Endodermal cell (in vitro differentiated cells): ENCODE data around the gene ID2. TPM values are rescaled to one million over a fixed set of nuclear protein-coding genes. Genes with fewer than 3 reads are reported as not detected.

Experiments
- DNase-seq: peaks from one replicate; pipeline ENCODE4 v3.0.0-alpha.2; 2017
- H3K27ac ChIP-seq: 2 replicates; pipeline ENCODE4 v1.5.1; 2013; ENCODE audit warnings: mild to moderate bottlenecking, low read depth, low read length, moderate library complexity
- H3K27me3 ChIP-seq: 2 replicates; pipeline ENCODE4 v1.6.1; 2013; ENCODE audit warnings: mild to moderate bottlenecking, low read length, moderate library complexity; ENCODE audit not compliant: insufficient read depth, control insufficient read depth, poor library complexity, severe bottlenecking
- H3K36me3 ChIP-seq: 2 replicates; pipeline ENCODE4 v1.7.0; 2013; ENCODE audit warnings: mild to moderate bottlenecking, low read length, moderate library complexity; ENCODE audit not compliant: control insufficient read depth, insufficient read depth
- H3K4me1 ChIP-seq: one replicate; pipeline ENCODE4 v1.7.0; 2013; ENCODE audit warnings: low read length; ENCODE audit not compliant: control insufficient read depth, insufficient read depth
- H3K4me3 ChIP-seq: 2 replicates; pipeline ENCODE4 v1.5.1; 2013; ENCODE audit warnings: mild to moderate bottlenecking, low read length, moderate library complexity
- H3K9ac ChIP-seq: 2 replicates; pipeline ENCODE4 v1.6.1; 2013; ENCODE audit warnings: mild to moderate bottlenecking, low read length, moderate library complexity; ENCODE audit not compliant: poor library complexity, severe bottlenecking; ENCODE audit errors: extremely low read depth
- H3K9me3 ChIP-seq: 2 replicates; pipeline ENCODE4 v1.6.1; 2013; ENCODE audit warnings: mild to moderate bottlenecking, low read length, moderate library complexity; ENCODE audit not compliant: control insufficient read depth
- H3K27ac Mint-ChIP-seq: 2 replicates; pipeline ENCODE4 v1.8.0; 2020; ENCODE audit warnings: mixed read lengths
- H3K27me3 Mint-ChIP-seq: 2 replicates; pipeline ENCODE4 v1.8.0; 2021; ENCODE audit warnings: mild to moderate bottlenecking, mixed read lengths; ENCODE audit not compliant: insufficient read depth
- H3K36me3 Mint-ChIP-seq: 2 replicates; pipeline ENCODE4 v1.8.0; 2020; ENCODE audit warnings: low read depth, mixed read lengths
- H3K4me1 Mint-ChIP-seq: 2 replicates; pipeline ENCODE4 v1.8.0; 2020; ENCODE audit warnings: mixed read lengths
- H3K4me3 Mint-ChIP-seq: 2 replicates; pipeline ENCODE4 v1.8.0; 2020; ENCODE audit warnings: mild to moderate bottlenecking, moderate library complexity, mixed read lengths
- H3K9me3 Mint-ChIP-seq: 2 replicates; pipeline ENCODE4 v1.8.0; 2020; ENCODE audit warnings: mild to moderate bottlenecking, mixed read lengths
- CTCF ChIP-seq: fragments of 200-600 bp; sonication (generic); conservative IDR thresholded peaks from 2 replicates; pipeline ENCODE4 v1.5.0; 2021; ENCODE audit warnings: antibody characterized with exemption, mild to moderate bottlenecking
- WGBS, 2 experiments: methylation state at CpG; one replicate each; pipeline versions ENCODE4 v1.1.5 to v1.1.7; 2013; ENCODE audit warnings: missing lambda C conversion rate in 2 of 2, mixed read lengths in 1 of 2; ENCODE audit not compliant: insufficient coverage in 1 of 2, insufficient read length in 1 of 2; 5-methylcytosine and 5-hydroxymethylcytosine counted together
- total RNA-seq, 2 donors: library from RNA; stranded (reverse); fragmentation: NEBNext Ultra II Directional in 1 of 2; extraction: Animal tissue kit (Norgen Biotek cat#: 25700) in 1 of 2; gene quantifications; 2 replicates in 1 of 2; 3 replicates in 1 of 2; pipeline ENCODE4 v1.2.1, GENCODE V29; 2021

ID2 gene
- total RNA-seq, 2 donors from 2014 or later = 83.5 to 91.2 TPM

- H3K9me3 ChIP-seq = no peaks in the 10 kb centered on the region
- H3K9me3 Mint-ChIP-seq = no peaks in the 10 kb centered on the region
- no peak overlapping the region for H3K9ac ChIP-seq
- no peak overlapping the region for H3K4me3 Mint-ChIP-seq
- H3K27ac ChIP-seq = no peak overlapping the region
- no peaks in the 10 kb centered on the region for H3K4me1 ChIP-seq
- H3K4me3 ChIP-seq = no peak overlapping the region
- DNase-seq = no peak
- peaks cover 14% of the 10 kb centered on the region for H3K4me1 Mint-ChIP-seq
- H3K36me3 Mint-ChIP-seq = no peaks in the 10 kb centered on the region
- H3K27me3 ChIP-seq = no peaks in the 10 kb centered on the region
- WGBS, 2 experiments = 96 to 97% methylated on average over 4 to 5 of the region's 5 CpGs
- H3K27ac Mint-ChIP-seq = no peak overlapping the region
- H3K36me3 ChIP-seq = no peaks in the 10 kb centered on the region
- no peak for TF ChIP-seq CTCF
- H3K27me3 Mint-ChIP-seq = no peaks in the 10 kb centered on the region
Observed at GRCh38 chr2:8714971-8715370, 33.1 kb downstream of the ID2 start.

- Mint-ChIP-seq H3K4me1 (peaks cover 3% of the 10 kb centered on the region), H3K4me3 (no peak overlapping the region), H3K9me3 (no peaks in the 10 kb centered on the region), H3K27ac (no peak overlapping the region), H3K27me3 (no peaks in the 10 kb centered on the region), H3K36me3 (no peaks in the 10 kb centered on the region)
- no peak overlapping the region for H3K9ac ChIP-seq
- no peak for TF ChIP-seq CTCF
- H3K27me3 ChIP-seq = no peaks in the 10 kb centered on the region
- H3K27ac ChIP-seq = no peak overlapping the region
- no peaks in the 10 kb centered on the region for H3K36me3 ChIP-seq
- DNase-seq = no peak
- no peaks in the 10 kb centered on the region for H3K4me1 ChIP-seq
- 78 to 94% methylated on average over 3 of the region's 3 CpGs for WGBS, 2 experiments
- H3K9me3 ChIP-seq = no peaks in the 10 kb centered on the region
- H3K4me3 ChIP-seq = no peak overlapping the region
Observed at GRCh38 chr2:8719528-8719927, 37.7 kb downstream of the ID2 start.

GRCh38 chr2:8720741-8721140, 38.9 kb downstream of the ID2 start:
- Mint-ChIP-seq H3K27ac (no peak overlapping the region), H3K4me1 (peaks cover 3% of the 10 kb centered on the region), H3K9me3 (no peaks in the 10 kb centered on the region), H3K4me3 (no peak overlapping the region), H3K27me3 (no peaks in the 10 kb centered on the region), H3K36me3 (no peaks in the 10 kb centered on the region)
- Histone ChIP-seq H3K9ac (no peak overlapping the region), H3K4me1 (no peaks in the 10 kb centered on the region), H3K27ac (no peak overlapping the region), H3K9me3 (no peaks in the 10 kb centered on the region), H3K4me3 (no peak overlapping the region), H3K36me3 (no peaks in the 10 kb centered on the region), H3K27me3 (no peaks in the 10 kb centered on the region)
- no peak for DNase-seq
- no peak for TF ChIP-seq CTCF
- 94 to 100% methylated on average over 1 to 3 of the region's 3 CpGs for WGBS, 2 experiments
